Measurements from ENCODE around the gene PLXNA2.

PLXNA2 gene

DNA sequence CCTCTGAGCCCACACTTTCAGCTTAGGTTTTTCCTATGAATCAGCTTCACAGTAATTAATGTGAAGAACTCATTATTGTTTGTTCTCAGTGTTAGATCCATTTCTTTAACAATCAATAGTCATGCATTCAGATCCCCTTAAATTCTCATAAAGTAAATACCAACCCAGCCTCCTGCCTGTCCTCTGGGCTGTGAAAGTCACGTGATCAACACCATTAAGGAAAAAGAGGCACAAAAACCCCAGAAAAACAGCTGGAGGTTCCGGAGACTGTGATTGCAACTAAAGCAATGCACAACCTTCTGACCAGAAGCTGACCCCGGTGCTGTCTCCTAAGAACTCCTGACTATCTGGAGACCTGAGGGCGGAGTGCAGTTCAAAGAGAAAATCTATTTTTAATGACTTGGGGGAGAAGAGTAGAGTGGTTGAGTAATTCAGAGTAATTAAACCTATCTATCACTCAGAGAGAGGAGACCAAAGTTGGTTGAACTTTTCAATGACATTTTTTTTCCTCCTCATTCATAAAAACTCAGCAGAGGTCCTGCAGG is 132.5 kb downstream of the PLXNA2 start:
- DNase-seq, result no peak

DNA sequence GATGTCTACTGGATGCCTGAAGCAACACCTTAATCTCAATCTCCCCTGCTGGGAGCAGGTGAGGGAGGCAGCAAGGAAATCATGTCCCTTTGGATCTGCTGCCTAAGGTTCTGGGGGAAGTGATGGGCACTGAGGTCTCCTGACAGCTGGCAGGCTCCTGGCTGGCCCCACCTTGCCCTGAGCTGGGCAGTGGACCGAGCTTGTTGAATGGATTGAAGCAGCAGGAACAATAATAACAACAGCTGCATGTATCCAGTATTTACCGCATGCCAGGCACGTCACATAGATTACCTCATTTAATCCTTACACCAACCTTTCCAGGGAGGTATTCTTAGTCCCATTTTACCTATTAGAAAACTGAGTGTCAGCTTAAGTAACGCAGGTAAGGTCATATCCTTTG is 133.9 kb downstream of the PLXNA2 start:
- DNase-seq, result no peak

DNA sequence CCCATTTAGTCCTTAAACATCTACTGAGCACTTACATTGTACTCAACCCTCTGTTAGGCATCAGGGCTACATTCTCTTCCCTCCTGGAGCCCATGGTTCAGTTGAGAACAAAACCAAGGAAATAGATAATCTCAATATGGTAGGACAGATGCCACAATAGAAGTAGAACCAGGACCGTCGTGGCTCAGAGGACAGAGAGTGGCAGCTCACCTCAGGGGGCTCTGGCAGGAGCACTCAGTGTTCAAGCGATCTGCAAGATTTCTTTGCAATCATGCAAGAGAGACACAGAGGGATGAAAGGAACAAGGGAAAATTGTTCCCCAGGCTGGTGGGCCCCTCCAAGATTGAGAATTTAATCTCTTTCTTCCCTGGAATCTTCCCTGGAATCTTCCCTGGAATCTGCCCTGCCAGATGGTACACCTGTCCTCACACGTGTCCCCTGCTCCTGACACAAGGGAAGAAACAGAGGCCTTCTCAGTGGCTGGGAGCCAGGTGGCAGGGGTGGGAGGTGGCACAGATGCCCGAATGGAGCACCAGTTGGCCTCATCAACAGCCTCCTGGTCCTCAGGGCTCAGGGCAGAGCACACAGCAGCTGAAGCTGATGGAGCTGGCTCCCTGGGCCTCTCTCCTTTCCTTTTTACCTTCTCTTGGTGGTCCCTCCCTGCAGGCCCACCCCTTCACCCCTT is 135.4 kb downstream of the PLXNA2 start:
- DNase-seq, result no peak

DNA sequence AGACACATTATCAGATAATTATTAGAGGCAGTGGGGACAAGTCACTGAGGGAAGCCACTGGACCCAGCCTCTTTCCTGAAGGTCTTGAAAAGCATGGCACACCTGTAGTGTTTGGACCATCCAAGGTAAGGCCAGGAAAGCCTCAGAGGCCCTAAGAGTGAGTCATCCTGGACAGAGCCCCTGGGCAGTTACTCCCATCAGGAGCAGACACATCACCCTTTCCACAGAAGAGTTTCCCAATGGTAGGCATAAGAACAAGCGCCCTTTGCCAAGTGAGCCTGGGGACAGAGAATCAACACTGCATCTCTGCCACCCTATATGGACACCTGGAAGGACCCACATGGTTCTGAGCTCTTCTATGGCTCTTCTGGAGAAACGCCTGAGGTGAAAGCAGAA is 136.0 kb downstream of the PLXNA2 start:
- DNase-seq, result no peak

DNA sequence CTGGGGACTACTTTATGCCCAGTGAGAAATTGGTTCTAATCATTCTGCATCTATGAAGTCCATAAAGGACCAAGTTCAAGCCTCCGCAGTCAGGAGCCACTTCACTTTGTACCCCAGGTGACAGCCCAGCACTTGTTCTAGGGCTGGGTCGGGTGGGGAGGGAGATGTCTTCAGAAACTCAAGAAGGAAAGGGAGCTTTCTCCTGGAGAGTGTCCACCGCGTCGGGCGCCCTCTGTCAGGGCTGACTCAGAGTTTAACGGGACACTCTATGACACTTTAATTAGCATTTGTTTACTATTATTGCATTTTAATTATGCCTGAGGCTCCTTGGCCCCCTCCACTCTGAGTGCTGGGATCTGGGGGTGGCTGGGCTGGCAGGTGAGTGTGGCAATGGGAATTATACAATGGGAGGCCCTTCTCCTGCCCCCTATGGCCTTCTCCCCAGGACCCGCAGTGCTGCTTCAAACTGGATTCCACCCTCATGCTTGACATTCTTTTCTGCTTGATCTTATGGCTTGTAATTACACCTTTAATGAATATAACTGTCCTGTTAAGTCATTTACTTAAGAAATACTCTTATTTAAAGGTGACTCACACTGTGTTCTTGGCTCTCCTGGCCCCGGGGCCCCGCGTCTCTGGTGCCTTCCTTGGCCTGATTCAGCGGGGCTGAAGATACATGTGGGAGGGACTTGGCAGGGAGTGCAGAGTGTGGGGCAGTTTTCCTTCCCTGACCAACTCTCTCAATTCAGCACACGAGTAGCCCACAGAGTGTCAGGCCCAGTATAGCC is 136.6 kb downstream of the PLXNA2 start:
- DNase-seq, result no peak

DNA sequence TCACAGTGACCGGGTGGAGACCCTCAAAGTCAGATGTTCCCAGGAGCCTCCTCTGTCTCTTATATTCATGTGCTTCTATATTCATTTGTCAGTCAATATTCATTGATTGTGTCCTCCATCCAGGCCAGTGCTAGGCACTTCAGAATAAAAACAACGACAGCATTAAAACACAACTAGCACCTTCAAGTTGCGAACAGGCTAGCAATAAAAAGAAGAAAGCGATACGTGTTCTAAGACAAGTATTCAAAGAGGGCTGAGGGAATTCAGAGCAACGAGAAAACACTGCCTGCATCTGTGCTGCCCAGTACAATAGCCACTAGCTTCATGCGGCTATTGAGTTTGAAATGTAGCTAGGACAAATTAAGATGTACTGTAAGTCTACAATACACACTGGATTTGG is 138.0 kb downstream of the PLXNA2 start:
- DNase-seq, result no peak

DNA sequence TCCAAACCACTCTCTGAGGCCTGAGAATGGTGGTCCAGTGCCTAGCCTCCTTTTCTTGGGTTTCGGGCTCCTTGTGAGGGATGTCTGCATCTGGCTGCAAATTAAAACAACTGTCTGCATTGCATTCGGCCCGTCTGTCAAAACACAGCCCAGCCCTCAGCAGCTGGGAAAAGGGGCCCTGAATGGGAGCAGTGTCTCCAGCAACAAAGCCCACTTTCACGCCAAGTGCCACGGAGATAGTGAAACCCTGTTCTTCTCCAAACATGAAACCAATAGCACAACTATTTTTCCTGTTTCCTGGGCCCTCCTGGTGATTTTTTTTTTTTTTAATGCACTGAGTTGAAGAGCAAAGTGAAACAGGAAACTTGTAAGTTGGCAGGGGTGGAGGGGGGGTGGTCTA is 138.4 kb downstream of the PLXNA2 start:
- no peak for DNase-seq

DNA sequence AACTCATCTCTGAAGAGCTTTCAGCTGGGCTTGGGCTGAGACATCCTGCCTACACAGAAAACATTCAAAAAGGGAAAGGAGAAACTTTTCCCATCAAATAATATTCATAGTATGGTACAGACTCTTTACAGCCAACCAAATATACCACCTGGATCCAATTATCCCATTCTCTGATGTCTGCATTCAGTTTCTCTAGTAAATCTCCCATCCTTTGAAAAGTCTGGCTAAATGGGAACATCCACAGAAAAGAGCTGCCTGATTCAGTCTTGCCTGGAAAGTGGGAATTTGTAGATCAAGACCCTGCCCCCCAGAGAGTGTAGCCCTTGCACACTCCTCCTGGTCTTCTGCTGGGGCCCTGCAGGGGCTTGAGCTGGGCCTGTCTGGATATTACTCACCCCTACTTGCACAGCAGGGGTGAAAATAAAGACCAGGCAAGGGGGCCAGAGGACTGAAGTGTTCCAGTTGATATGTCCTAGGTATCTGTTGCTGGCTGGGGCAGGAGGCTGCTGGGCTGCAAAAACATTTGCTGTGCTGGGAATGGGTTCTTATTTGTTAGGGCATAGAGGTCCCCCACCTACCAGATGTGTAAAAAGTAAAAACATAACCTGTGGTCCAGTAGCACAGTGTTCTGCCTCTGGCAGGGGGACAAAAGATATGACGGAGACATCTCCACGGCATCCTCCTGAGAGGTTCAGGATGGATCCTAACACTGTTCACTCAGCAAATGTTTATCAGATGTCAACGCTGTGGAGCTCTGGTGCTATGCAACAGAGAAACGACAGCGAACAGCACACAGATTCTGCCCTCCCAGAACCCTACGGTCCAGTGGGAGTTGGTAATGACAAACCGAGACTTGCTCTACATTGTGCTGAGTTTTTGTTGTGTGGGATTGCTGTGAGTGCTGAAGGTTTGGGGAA is 140.3 kb downstream of the PLXNA2 start:
- DNase-seq, result no peak

DNA sequence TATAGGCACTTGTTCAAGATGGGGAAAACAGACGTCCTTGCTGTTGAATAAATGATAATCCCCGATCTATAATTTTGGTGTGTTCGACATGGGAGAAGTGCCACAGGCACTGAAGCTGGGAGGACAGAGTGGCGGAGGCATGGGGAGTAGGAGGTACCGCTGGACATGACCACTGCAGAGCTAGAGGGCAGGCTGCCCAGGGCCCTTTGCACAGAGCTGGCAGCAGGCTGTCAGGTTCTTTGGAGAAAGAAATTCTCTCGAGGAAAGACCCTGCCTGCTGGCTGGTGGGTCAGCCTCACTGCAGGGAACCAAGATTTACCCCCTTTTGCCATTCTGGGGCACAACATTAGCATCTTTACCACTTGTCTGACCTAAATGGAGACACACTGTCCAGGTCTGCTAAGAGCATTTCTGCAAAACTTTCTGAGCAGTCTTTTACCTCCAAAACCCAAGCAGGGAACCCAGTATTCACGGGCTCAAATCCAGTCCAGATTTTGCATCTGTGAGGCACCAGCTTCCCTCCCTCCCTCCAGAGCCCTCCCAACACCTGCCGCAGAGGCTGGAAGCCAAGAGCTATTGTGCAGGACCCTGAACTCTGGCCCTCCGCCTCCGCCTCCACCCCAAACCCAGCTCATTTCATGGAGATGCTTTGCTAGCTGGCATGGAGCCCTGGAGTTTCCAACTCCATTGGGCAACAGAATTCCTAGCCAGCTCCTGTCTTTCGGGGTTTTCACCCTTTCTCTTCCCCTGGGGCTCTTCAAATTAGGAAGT is 142.3 kb downstream of the PLXNA2 start:
- no peak for DNase-seq

DNA sequence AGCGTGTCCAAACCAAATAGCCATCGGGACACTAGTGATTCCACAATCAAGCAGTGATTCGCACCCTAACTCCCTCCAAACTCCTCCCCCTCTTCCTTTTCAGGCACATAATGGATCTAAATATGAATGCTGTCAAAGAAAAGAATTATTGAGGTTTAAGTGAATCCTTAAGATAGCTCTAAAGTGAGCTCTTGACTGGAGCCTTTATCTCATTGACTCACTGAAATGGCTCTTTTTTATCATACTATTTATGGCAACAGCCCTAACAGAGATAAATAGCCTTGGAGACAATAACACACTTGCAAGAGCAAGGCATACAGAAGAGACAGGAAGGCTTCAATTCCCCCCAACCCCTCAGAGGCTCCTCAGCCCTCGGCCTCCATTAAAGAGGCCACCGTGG is 143.3 kb downstream of the PLXNA2 start:
- peak; percentile 21 for DNase-seq

DNA sequence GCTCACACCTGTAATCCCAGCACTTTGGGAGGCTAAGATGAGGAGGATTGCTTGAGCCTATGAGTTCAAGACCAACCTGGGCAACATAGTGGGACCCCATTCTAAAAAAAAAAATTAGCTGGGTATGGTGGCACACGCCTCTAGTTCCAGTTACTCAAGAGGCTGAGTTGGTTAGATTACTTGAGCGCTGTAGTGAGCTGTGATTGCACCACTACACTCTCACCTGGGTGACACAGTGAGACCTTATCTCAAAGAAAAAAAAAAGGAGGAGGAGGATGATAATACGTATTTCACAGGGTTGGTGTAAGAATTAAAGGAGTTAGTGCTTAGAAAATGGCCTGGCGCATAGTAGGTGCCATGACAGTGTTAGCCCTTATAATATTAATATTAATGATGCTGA is 144.1 kb downstream of the PLXNA2 start:
- no peak for DNase-seq

DNA sequence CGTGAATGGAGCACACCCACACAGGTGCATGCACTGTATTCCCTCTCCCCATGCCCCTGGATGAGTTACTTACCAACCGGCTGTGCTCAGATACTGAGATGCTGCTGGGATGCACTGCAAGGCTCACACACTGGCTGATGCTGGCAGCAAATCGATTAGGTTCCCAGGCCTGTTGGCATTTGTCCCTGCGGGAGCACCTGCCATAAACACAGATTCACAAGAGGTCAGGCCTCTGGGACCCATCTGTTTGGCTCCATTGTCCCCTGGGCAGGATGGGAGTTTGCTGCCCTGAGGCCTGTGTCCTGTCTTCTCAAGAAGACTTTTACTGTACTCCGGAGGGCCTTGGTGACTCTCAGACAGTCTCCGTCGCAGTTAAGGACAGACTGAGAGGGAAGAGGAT is 145.4 kb downstream of the PLXNA2 start:
- DNase-seq, result no peak

DNA sequence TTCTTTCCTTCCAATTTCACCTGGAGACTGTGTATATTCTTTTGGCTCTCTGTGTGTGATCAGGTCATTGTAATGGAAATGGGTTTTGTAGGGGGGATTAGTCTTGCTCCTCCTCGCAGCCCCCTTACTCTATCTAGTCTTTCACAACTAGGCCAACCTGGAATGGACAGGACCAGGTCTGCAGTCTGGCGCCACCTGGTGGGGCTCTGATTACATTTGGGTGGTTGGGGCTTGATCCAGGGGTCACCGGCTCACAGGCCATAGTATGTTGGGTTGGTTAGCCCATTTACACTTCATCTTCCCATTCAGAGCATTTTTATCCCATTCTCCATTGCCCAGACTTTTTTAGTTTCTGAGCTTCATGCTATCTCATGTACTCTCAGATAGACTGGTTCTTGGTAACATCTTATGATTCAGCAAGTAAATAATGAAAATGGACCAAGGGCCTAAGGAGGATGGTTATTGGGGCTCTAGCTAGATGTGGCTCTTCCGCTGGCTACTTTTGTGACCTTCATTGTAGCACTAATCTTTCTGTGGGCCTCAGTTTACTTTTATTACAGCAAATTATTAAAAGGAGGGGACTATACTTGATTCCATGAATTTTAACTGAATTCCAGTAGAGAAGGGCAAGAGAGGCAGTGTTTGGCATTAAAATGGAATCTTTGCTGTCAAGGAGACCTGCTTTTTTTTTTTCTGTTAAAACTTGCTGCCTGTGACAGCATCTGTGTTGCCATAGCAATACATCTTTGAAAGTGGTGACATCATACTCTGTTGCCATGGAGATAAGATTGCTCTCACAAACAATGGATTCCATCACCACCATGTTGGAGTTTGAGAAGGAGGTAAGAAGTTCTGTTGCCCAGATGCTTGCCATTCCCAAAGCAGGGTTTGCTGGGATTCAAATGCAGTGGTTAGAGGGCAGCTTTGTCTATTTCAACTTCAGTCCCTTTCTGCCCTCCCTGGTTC is 150.1 kb downstream of the PLXNA2 start:
- no peak for DNase-seq

DNA sequence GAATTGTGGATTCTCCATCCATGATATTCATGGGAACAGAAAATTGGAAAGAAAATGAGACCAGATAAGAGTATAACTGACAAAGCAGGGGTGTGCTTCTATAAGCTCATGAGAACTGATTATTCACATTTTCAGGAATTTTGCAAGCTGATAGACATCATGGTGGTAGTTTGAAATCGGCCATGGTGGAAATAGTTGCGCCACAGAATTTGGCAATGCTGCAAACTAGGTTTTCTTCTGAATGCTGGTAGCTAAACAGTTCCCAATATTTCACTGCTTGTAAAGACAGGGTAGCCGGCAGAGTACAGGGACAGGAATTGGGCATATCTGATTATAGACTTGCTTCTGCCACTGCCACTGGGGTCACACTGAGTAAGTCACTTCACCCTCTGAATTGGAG is 151.1 kb downstream of the PLXNA2 start:
- no peak for DNase-seq

DNA sequence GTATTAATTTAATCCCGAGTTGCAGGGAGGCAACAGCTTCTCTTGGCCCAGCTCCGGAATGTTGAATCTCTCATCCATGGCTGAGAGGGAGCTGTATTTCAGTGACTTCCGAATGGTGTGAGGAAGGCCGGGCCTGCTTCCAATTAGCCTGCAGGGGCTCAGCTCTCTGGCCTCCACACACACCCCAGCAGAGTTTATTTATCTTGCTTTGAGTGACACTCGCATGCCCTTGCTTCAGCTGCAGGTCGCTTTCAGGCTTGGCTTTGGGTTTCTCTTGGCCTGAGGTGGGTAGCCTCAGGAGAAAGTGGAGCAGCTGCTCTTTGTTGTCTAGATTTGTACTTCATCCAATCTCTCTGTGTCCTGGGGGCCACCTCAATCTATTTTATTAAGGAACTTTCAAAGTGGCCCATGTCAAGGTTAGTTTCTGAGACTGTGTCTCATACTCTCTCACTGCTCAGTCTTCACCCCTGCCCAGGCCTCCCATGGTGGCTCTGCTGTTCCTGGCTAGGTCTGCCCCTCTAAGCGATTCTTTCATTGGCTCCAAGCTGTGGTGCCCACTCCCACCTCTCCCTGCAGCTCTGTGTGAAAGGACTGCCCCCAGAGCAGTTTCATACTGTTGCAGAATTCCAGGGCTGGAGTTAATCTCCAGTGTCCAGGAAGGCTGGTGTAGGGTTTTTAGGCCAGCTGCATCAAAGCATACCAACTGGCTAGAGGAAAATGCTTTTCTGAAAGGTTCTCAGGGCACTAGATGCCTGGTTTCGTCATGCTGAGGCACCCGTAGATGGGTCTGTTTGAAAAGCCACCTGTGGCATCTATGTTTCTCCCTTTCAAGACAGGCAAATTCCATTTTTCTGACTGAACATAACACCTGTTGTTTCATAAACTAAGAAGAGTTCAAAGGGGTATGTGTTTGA is 153.5 kb downstream of the PLXNA2 start:
- no peak for DNase-seq

DNA sequence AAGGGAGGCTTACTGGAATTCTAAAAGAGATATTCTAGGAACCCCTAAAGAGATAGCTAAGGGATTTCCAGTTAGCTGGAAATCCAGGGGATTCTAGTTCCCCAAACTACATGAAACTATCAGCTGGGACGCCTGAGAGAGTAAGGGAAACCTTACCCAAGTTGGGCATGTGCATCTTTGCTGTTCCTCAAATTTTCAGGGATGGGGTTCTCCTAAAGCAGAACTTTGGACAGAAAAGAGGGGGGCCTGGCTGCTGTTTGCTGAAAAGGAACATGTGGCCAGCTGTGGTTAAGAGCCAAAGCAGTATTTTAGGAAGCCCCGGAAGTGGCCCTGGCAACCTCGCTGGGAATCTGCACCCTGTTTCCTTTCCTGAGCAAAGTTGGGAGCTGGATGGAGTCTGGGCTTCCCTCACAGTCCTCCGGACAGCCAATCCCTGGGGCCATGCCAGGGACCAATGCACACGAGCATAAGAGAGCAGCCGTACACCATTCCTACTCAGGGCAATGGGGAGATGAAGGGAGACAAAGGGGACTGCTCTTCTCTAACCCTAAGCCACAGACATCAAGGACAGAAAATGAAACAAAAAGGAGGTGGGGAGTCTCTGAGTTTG is 154.3 kb downstream of the PLXNA2 start:
- DNase-seq, result no peak

DNA sequence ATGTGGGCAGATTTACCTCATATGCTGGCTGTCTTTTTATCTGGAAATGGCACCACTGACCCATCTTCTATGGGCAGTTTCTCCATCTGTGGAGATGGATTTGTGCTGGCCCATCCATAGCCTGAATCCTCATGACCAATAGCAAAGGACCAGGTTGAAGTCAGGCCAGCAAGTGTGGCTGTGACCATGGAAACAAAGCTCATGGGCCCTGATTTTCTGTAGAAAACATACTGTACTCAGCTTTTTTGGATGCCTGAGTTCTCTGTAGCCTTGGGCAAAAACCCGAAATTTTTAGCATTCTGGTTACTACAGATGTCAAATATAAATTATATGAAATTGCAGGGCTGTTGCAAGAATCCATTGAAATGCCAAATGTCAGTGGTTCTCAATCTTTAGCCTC is 155.0 kb downstream of the PLXNA2 start:
- DNase-seq, result no peak

DNA sequence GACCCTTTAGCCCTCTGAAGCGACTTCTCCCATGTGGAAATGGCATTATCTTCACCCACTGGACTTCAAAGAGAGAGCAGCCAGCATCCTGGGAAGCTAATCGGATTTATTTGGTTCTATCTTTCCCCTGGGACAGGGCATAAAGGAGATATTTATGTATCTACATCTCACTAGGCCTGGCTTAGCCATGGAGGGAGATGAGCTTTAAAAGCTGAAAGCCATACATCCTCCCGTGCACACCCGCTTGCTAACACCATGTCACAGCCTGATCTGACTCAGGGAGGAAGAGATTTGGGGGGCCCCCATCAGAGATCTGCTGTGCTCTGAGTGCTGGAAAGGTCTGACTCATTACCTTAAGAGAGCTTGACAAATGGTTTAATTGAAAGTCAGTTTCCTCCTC is 155.9 kb downstream of the PLXNA2 start:
- no peak for DNase-seq

DNA sequence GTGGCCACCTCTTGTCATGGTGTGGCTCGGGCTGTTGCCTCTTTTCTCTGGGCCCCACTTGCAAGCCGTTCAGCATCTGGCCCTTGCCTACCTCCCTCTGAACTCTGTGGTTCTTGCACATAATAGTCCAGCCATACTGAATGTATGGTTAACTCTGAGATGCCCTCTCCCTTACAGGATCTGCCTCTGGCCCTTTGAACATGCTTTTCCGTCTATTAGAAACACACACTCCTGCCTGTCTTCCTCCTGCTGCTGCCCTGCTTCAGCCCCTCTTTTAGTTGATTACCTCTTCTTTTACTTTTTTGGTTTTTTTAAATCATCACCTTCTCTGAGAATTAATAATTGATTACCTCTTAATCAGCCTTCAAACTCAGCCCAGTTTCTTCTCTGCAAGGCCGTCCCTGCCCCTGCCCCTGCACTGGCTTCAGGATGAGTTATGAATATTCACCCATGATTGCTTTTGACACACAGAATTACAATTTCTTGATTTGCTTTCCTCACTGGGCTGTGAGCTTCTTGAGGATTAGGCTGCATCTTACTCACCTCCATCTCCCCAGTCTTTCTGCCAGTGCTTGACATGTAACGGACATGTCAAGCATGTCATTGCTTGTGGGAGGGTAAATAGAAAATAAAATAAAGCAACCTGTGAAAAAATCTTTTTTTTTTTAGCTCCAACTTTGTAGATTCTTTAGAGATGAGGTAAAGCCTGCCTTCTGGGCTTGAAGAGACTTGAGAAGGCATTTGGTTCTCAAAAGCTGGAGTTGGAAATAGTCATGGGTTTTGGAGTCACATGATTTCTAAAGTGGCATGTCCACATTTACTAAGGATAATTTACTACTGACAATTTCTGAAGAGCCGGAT is 158.3 kb downstream of the PLXNA2 start:
- DNase-seq, result no peak

Data from NCI-H1417 treated with DMSO at 0.1 percent for 48 hours (cell line).